Mesenchymal stem cell (in vitro differentiated cells and primary cell): ENCODE results near the gene NUCB1.
"Not testable (repeated sequence)": the region's sequence is repeated elsewhere in the genome, so short reads cannot be mapped to it uniquely, and the experiment has no call there.

Experiments used
- DNase-seq: peaks from one replicate; pipeline ENCODE4 v3.0.0-alpha.2; 2013
- H2AFZ ChIP-seq: one replicate; pipeline ENCODE4 v1.6.1; 2013; ENCODE audit warnings: low read depth, mild to moderate bottlenecking, control low read depth, inconsistent platforms, low read length, moderate library complexity
- H2AK5ac ChIP-seq: 2 replicates; pipeline ENCODE4 v1.6.1; 2013; ENCODE audit warnings: low read length, moderate library complexity, mild to moderate bottlenecking, inconsistent platforms; ENCODE audit not compliant: severe bottlenecking
- H2BK120ac ChIP-seq: one replicate; pipeline ENCODE4 v1.6.1; 2013; ENCODE audit warnings: low read depth, mild to moderate bottlenecking, inconsistent platforms, low read length, moderate library complexity
- H2BK12ac ChIP-seq, 2 experiments: one replicate each; pipeline ENCODE4 v1.6.1; 2013; ENCODE audit warnings: inconsistent platforms in 2 of 2, low read length in 2 of 2, mild to moderate bottlenecking in 2 of 2, moderate library complexity in 2 of 2, control low read depth in 1 of 2
- H2BK15ac ChIP-seq: one replicate; pipeline ENCODE4 v1.6.1; 2013; ENCODE audit warnings: mild to moderate bottlenecking, low read depth, inconsistent platforms; ENCODE audit not compliant: poor library complexity, severe bottlenecking
- H2BK5ac ChIP-seq: 2 replicates; pipeline ENCODE4 v1.6.1; 2013; ENCODE audit warnings: low read depth, mild to moderate bottlenecking, low read length, control low read depth, inconsistent platforms; ENCODE audit not compliant: poor library complexity, severe bottlenecking
- H3K14ac ChIP-seq, 2 experiments: one replicate each; pipeline ENCODE4 v1.6.1; 2013; ENCODE audit warnings: inconsistent platforms in 2 of 2, low read length in 2 of 2, control low read depth in 1 of 2, mild to moderate bottlenecking in 1 of 2, moderate library complexity in 1 of 2
- H3K18ac ChIP-seq, 2 experiments: one replicate each; pipeline ENCODE4 v1.6.1; 2013; ENCODE audit warnings: inconsistent platforms in 2 of 2, low read length in 2 of 2, control low read depth in 1 of 2, low read depth in 1 of 2, mild to moderate bottlenecking in 1 of 2
- H3K23ac ChIP-seq, 2 experiments: one replicate each; pipeline ENCODE4 v1.6.1; 2013; ENCODE audit warnings: inconsistent platforms in 2 of 2, low read length in 2 of 2, mild to moderate bottlenecking in 2 of 2, moderate library complexity in 2 of 2, control low read depth in 1 of 2
- H3K27ac ChIP-seq: 2 replicates; pipeline ENCODE4 v1.5.1; 2013; ENCODE audit warnings: mild to moderate bottlenecking, moderate library complexity, low read length, control low read depth, inconsistent platforms; ENCODE audit not compliant: poor library complexity, severe bottlenecking
- H3K27me3 ChIP-seq, 2 experiments: 2 replicates each; pipeline versions ENCODE4 v1.6.1 to v1.7.0; 2013; ENCODE audit warnings: low read length in 2 of 2, mild to moderate bottlenecking in 2 of 2, moderate library complexity in 2 of 2, control low read depth in 1 of 2, inconsistent platforms in 1 of 2; ENCODE audit not compliant: control insufficient read depth in 1 of 2, insufficient read depth in 1 of 2
- H3K36me3 ChIP-seq, 2 experiments: 2 replicates each; pipeline versions ENCODE4 v1.6.1 to v1.7.0; 2013; ENCODE audit warnings: low read length in 2 of 2, control low read depth in 1 of 2, inconsistent platforms in 1 of 2, low read depth in 1 of 2, mild to moderate bottlenecking in 1 of 2; ENCODE audit not compliant: insufficient read depth in 2 of 2, control insufficient read depth in 1 of 2
- H3K4ac ChIP-seq, 2 experiments: one replicate each; pipeline ENCODE4 v1.6.1; 2013; ENCODE audit warnings: inconsistent platforms in 2 of 2, low read length in 2 of 2, mild to moderate bottlenecking in 2 of 2, moderate library complexity in 2 of 2, control low read depth in 1 of 2, low read depth in 1 of 2
- H3K4me1 ChIP-seq: 2 replicates; pipeline ENCODE4 v1.6.1; 2013; ENCODE audit warnings: low read depth, low read length, control low read depth; ENCODE audit not compliant: control insufficient read depth, insufficient read depth
- H3K4me2 ChIP-seq: 2 replicates; pipeline ENCODE4 v1.6.1; 2013; ENCODE audit warnings: low read length, mild to moderate bottlenecking, inconsistent platforms; ENCODE audit not compliant: poor library complexity, severe bottlenecking
- H3K4me3 ChIP-seq, 2 experiments: 2 replicates each; pipeline versions ENCODE4 v1.5.1 to v1.7.0; 2013; ENCODE audit warnings: low read length in 2 of 2, mild to moderate bottlenecking in 2 of 2, control low read depth in 1 of 2, low read depth in 1 of 2; ENCODE audit not compliant: insufficient read depth in 1 of 2
- H3K79me1 ChIP-seq: replicated peaks from 2 replicates; pipeline ENCODE4 v1.6.1; 2013; ENCODE audit warnings: mild to moderate bottlenecking, control low read depth, low read length, inconsistent platforms; ENCODE audit not compliant: poor library complexity, severe bottlenecking
- H3K9ac ChIP-seq: 2 replicates; pipeline ENCODE4 v1.7.0; 2013; ENCODE audit warnings: mild to moderate bottlenecking, low read length, moderate library complexity
- H3K9me3 ChIP-seq: 2 replicates; pipeline ENCODE4 v1.7.0; 2013; ENCODE audit warnings: mild to moderate bottlenecking, low read length; ENCODE audit not compliant: control insufficient read depth
- H4K8ac ChIP-seq: one replicate; pipeline ENCODE4 v1.6.1; 2013; ENCODE audit warnings: inconsistent platforms, mild to moderate bottlenecking, low read length, moderate library complexity
- H4K91ac ChIP-seq: one replicate; pipeline ENCODE4 v1.6.1; 2013; ENCODE audit warnings: mild to moderate bottlenecking, low read length, inconsistent platforms
- WGBS: methylation state at CpG from one replicate; pipeline ENCODE4 v1.1.7; 2013; ENCODE audit warnings: mixed read lengths; 5-methylcytosine and 5-hydroxymethylcytosine counted together

Gene NUCB1

DNA sequence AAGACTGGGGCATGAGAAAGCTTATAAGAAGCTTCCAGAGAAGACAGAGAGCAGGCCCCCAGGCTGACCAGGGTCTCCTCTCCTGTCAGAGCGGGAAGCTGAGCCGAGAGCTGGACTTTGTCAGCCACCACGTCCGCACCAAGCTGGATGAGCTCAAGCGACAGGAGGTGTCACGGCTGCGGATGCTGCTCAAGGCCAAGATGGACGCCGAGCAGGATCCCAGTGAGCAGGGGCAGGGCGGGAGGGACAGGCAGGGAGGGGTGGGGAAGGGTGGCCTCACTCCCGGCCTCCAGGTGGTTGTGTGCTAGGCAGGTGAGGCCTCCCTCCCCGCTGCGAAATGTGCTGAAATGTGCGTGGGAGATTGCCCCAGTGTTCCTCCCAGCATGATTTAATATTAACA is 5.6 kb downstream of the NUCB1 start:
- H3K14ac ChIP-seq, result no peak overlapping the region
- H3K27me3 ChIP-seq, result no peaks in the 10 kb centered on the region

DNA sequence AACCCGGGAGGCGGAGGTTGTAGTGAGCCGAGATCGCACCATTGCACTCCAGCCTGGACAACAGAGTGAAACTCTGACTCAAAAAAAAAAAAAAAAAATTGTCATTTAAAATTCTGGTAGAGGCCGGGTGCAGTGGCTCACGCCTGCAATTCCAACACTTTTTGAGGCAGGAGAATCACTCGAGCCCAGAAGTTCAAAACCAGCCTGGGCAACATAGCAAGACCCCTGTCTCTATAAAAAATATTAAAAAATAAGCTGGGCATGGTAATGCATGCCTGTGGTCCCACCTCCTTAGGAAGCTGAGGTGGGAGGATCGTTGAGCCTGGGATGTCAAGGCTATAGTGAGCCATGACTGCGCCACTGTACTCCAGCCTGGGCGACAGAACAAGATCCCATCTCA is 6.2 kb downstream of the NUCB1 start:
- no peak overlapping the region for H2AFZ ChIP-seq
- 96% methylated on average over 7 of the region's 10 CpGs for WGBS

More for the DNA sequence above, 5.6 kb downstream of the NUCB1 start:
- Histone ChIP-seq H3K4me3 (no peak overlapping the region), H3K9me3 (no peaks in the 10 kb centered on the region), H3K4me1 (peaks cover 6% of the 10 kb centered on the region), H2BK5ac (no peak overlapping the region), H4K91ac (no peak overlapping the region), H2BK12ac (no peak overlapping the region), H3K4ac (no peak overlapping the region), H2AFZ (no peak overlapping the region), H3K4me2 (no peak overlapping the region), H3K18ac (no peak overlapping the region), H3K36me3 (peaks cover 66% of the 10 kb centered on the region in 2 experiments), H2BK15ac (no peak overlapping the region), H3K79me1 (peaks cover 36% of the 10 kb centered on the region), H3K27ac (no peak overlapping the region), H3K9ac (no peak overlapping the region), H2AK5ac (no peak overlapping the region), H4K8ac (no peak overlapping the region), H2BK120ac (no peak overlapping the region), H3K23ac (no peak overlapping the region)
- 92% methylated on average over 10 of the region's 14 CpGs for WGBS
- DNase-seq, result no peak

DNA sequence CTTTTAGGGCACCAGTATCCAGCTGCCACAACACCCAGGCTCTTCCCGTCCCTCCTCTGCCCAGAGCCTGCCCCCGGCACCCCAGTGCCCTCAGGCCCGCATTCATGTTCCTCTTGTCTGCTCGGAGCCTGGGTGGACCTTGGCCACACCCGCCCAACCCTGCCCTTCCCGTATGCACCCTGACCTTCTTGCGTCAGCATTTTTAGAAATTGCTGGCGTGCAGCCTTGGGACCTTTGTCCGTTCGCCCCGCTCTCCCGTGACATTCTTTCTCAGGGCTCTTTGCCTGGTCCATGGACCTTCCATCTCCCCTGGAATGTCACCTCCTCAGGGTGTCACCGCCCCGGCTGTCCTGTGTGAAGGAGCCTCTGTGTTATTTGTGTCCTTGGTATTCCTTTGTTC is 7.6 kb downstream of the NUCB1 start:
- no peak overlapping the region for H3K9ac ChIP-seq
- no peak overlapping the region for H2AFZ ChIP-seq
- no peak overlapping the region for H2BK120ac ChIP-seq
- peaks cover 26% of the 10 kb centered on the region for H3K79me1 ChIP-seq
- H3K36me3 ChIP-seq, result peaks cover 79% of the 10 kb centered on the region in 2 experiments
- H3K18ac ChIP-seq, result no peak overlapping the region
- no peak overlapping the region for H2BK12ac ChIP-seq
- no peak overlapping the region for H3K4me3 ChIP-seq
- no peak overlapping the region for H4K8ac ChIP-seq
- no peak overlapping the region for H3K23ac ChIP-seq
- no peak overlapping the region for H2AK5ac ChIP-seq
- no peak overlapping the region for H3K4me2 ChIP-seq
- 96% methylated on average over 14 of the region's 14 CpGs for WGBS
- H4K91ac ChIP-seq, result no peak overlapping the region
- no peak overlapping the region for H3K27ac ChIP-seq
- no peak for DNase-seq
- H3K4me1 ChIP-seq, result peaks cover under 1% of the 10 kb centered on the region
- H3K14ac ChIP-seq, result no peak overlapping the region
- no peak overlapping the region for H2BK15ac ChIP-seq
- no peaks in the 10 kb centered on the region for H3K9me3 ChIP-seq
- H2BK5ac ChIP-seq, result no peak overlapping the region
- no peak overlapping the region for H3K4ac ChIP-seq
- no peaks in the 10 kb centered on the region for H3K27me3 ChIP-seq

More for the DNA sequence above, 6.2 kb downstream of the NUCB1 start:
- Histone ChIP-seq H4K8ac (no peak overlapping the region), H3K27me3 (no peaks in the 10 kb centered on the region), H3K23ac (no peak overlapping the region), H3K9ac (no peak overlapping the region), H3K14ac (no peak overlapping the region), H3K27ac (no peak overlapping the region), H2AK5ac (no peak overlapping the region), H2BK15ac (no peak overlapping the region), H2BK12ac (no peak overlapping the region), H3K9me3 (no peaks in the 10 kb centered on the region), H3K36me3 (peaks cover 72 to 73% of the 10 kb centered on the region in 2 experiments), H3K79me1 (peaks cover 32% of the 10 kb centered on the region), H3K4me2 (no peak overlapping the region), H3K4me3 (no peak overlapping the region), H3K4ac (no peak overlapping the region), H4K91ac (no peak overlapping the region), H3K4me1 (peaks cover 3% of the 10 kb centered on the region), H2BK120ac (no peak overlapping the region), H3K18ac (no peak overlapping the region), H2BK5ac (no peak overlapping the region)
- DNase-seq, result no peak

DNA sequence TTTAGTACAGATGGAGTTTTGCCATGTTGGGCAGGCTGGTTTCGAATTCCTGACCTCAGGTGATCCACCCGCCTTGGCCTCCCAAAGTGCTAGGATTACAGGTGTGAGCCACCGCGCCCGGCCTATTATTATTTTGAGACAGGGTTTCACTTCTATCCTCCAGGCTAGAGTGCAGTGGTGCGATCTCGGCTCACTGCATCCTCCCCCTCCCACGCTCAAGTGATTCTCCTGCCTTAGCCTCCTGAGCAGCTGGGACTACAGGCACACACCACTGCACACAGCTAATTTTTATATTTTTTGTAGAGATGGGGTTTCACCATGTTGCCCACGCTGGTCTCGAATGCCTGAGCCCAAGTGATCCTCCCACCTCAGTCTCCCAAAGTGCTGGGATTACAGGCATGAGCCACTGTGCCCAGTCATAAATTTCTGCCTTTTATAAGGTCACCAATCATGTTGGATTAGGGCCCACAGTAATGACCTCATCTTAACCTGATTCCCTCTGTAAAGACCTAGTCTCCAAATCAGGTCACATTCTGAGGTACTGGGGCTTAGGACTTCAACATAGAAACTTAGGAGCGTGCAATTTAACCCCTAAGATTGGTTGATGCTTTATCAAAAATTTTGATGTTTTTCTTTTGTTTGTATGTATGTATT is 9.4 kb downstream of the NUCB1 start:
- not testable (repeated sequence) for H2AK5ac ChIP-seq, H2AFZ ChIP-seq, H3K4me2 ChIP-seq, H2BK120ac ChIP-seq, H3K18ac ChIP-seq, H3K9me3 ChIP-seq, H3K27ac ChIP-seq, H3K9ac ChIP-seq, H4K8ac ChIP-seq, H3K27me3 ChIP-seq, H2BK15ac ChIP-seq, H3K4me3 ChIP-seq, DNase-seq, H4K91ac ChIP-seq, H2BK5ac ChIP-seq, H3K4me1 ChIP-seq, H3K14ac ChIP-seq, H3K4ac ChIP-seq, H3K23ac ChIP-seq, H2BK12ac ChIP-seq
- 99% methylated on average over 11 of the region's 11 CpGs for WGBS
- H3K79me1 ChIP-seq, result peaks cover 27% of the 10 kb centered on the region
- H3K36me3 ChIP-seq, result peaks cover 85 to 89% of the 10 kb centered on the region in 2 experiments
